ENCODE results near the gene MAPK8IP3.

DNA sequence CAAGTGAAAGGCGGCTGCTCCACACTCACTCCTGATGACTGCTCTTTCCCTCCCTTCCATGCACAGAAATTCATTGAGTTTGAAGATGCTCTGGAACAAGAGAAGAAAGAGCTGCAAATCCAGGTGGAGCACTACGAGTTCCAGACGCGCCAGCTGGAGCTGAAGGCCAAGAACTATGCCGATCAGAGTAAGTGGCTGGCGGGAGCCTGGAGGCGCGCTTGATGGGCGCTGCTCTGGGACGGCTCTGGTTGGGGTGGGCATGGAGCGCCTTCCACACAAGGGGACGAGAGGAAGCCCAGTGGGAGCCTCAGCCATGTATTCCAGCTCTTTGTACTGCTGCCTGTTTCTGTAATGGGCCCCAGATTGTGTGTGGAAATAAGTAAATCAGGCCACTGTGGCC lies 18.5 kb downstream of the MAPK8IP3 start:
- TF ChIP-seq, protein P1, sequence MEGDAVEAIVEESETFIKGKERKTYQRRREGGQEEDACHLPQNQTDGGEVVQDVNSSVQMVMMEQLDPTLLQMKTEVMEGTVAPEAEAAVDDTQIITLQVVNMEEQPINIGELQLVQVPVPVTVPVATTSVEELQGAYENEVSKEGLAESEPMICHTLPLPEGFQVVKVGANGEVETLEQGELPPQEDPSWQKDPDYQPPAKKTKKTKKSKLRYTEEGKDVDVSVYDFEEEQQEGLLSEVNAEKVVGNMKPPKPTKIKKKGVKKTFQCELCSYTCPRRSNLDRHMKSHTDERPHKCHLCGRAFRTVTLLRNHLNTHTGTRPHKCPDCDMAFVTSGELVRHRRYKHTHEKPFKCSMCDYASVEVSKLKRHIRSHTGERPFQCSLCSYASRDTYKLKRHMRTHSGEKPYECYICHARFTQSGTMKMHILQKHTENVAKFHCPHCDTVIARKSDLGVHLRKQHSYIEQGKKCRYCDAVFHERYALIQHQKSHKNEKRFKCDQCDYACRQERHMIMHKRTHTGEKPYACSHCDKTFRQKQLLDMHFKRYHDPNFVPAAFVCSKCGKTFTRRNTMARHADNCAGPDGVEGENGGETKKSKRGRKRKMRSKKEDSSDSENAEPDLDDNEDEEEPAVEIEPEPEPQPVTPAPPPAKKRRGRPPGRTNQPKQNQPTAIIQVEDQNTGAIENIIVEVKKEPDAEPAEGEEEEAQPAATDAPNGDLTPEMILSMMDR (IDR thresholded peaks at IDR 0.05; ENCODE audit: borderline replicate concordance, extremely low read depth, low read length, poor library complexity, severe bottlenecking), result no peak
- TF ChIP-seq EZH2 (IDR thresholded peaks at IDR 0.05; ENCODE audit: borderline replicate concordance, low read depth, low read length, severe bottlenecking), result no peak

All from DND-41 (cell line).